DMS114 treated with DMSO at 0.1 percent for 48 hours (cell line): Measurements from ENCODE around the gene KCNMA1.
"Not testable (repeated sequence)": the region's sequence is repeated elsewhere in the genome, so short reads cannot be mapped to it uniquely, and the experiment has no call there.

ENCODE experiments used
- DNase-seq: peaks from one replicate; lab custom pipeline; 2025; ENCODE audit not compliant: unreplicated experiment; lab: John Stamatoyannopoulos, UW

The KCNMA1 gene

GRCh38 chr10:77586719-77587415 lies 50.7 kb downstream of the KCNMA1 start:
- no peak for DNase-seq

GRCh38 chr10:77584938-77585337 lies 52.7 kb downstream of the KCNMA1 start:
- no peak for DNase-seq

- no peak for DNase-seq
These were observed 54.1 kb downstream of the KCNMA1 start for GRCh38 chr10:77583527-77583926.

- DNase-seq, result no peak
These were observed 54.9 kb downstream of the KCNMA1 start for GRCh38 chr10:77582710-77583115.

- no peak for DNase-seq
These were observed 55.9 kb downstream of the KCNMA1 start for GRCh38 chr10:77581738-77582137.

GRCh38 chr10:77580482-77580881 lies 57.1 kb downstream of the KCNMA1 start:
- no peak for DNase-seq

- no peak for DNase-seq
These were observed 58.9 kb downstream of the KCNMA1 start for GRCh38 chr10:77578583-77579227.

GRCh38 chr10:77577666-77578229 lies 59.9 kb downstream of the KCNMA1 start:
- no peak for DNase-seq

GRCh38 chr10:77576444-77577032 lies 61.1 kb downstream of the KCNMA1 start:
- DNase-seq, result no peak

GRCh38 chr10:77576007-77576367 lies 61.6 kb downstream of the KCNMA1 start:
- no peak for DNase-seq

- no peak for DNase-seq
These were observed 62.2 kb downstream of the KCNMA1 start for GRCh38 chr10:77575271-77576006.

- no peak for DNase-seq
These were observed 63.2 kb downstream of the KCNMA1 start for GRCh38 chr10:77574438-77574837.

- DNase-seq, result not testable (repeated sequence)
These were observed 65.1 kb downstream of the KCNMA1 start for GRCh38 chr10:77572520-77572919.

DNA sequence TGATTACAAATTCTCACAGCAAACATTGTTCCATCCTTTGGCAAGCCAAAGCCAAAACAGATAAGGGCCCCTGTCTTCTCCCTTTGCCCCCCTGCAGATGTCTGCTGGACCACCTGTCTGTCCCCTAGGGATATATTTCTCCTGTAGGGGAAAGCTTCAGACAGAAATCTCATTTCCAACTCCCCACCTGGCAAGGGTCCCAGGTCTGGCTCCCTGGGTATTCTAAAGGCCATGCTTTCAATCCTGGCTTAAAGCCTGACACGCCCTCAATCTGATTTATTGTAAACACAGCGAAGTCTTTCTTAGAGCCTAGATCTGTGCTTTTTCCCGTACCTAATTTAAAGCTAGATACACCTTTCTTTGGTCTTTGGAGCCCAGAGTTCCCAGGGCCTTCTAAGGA lies 66.1 kb downstream of the KCNMA1 start:
- no peak for DNase-seq

DNA sequence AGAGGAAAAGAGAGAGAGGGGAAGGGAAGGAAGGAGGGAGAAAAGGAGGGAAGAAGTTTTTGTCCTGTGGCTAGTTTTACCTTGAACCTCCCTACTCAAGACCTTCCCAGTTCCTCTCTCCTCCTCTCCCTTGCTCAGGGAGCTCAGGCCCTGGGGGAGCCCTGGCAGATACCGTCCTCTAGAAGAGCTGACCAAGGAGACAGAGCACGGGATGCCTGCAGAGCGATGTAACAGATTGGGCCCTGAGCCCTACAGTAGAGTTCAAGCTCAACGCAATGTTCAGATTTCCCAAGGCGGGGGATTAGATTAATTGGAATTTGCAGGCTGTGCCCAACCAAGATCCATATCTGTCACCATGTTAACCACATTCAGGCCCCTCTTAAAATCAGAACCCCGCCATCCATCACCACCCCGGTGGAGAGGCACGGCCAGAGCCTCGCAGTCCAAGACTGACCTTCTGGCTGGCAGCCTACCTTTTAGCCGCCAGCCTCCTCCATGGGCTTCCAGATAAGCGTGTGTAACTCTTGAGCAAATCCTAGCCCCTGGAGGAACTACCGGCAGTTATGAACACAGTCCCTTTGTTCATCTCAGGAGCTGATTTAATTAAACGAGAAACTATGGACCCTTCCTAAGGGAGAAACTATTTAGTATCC lies 70.6 kb downstream of the KCNMA1 start:
- DNase-seq, result no peak

GRCh38 chr10:77566236-77566635 lies 71.4 kb downstream of the KCNMA1 start:
- DNase-seq, result no peak

DNA sequence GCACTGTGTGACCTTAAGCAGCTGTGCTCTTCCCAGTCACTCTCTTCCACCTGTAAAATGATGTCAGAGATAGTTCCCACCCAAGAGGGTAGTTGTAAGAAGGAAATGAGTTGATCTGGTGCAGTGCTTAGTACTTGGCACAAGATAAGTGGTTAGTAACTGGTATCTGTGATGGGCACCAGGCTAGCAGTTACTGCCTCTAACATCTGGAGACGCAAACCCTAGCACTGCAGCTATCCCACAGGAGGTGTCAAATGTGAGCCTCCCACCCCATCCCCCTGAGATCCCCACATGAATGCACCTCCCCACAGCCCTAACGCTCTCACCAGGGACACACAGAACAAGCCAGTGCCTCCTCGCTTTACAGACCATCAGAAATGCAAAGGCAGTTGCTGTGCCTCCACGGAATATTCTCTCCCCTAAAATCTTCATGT lies 72.0 kb downstream of the KCNMA1 start:
- no peak for DNase-seq

- DNase-seq, result no peak
These were observed 72.6 kb downstream of the KCNMA1 start for GRCh38 chr10:77564731-77565589.

DNA sequence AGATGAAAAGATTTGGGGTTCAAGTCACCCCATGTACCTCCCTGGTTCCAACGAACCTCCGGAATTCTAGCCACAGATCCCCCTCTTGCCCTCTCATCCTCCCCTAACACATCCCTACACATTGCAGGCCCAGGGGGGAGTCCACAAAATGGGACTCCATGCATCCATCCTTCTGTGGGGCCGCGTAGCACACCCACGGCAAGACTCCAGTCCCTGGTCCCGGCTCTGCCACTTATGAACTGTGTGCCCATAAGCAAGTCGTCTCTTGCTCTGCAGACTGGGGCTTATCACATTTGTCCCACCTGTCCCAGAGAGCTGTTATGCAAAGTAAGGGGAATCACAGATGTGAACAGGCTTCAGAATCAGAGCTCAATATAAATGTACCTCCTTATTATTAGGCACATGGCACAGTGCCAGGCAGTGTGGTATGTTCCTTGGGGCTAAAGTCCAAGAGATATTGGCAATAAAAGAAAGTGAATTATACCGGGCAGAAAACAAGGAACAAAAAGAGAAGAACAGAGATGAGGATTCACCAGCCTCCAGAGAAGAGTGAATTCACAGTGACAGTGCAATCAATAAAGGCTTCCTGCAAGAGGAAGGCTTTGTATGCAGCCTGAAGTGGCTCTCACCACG lies 73.9 kb downstream of the KCNMA1 start:
- DNase-seq, result no peak

- no peak for DNase-seq
These were observed 74.9 kb downstream of the KCNMA1 start for GRCh38 chr10:77562742-77563141.
